ENCODE data around the gene TGFB2. TPM values are rescaled to one million over a fixed set of nuclear protein-coding genes. Genes with fewer than 3 reads are reported as not detected.

TGFB2 gene
- total and polyA plus RNA-seq, 2 experiments from 2014 or later, result 13.6 to 17.1 TPM

DNA sequence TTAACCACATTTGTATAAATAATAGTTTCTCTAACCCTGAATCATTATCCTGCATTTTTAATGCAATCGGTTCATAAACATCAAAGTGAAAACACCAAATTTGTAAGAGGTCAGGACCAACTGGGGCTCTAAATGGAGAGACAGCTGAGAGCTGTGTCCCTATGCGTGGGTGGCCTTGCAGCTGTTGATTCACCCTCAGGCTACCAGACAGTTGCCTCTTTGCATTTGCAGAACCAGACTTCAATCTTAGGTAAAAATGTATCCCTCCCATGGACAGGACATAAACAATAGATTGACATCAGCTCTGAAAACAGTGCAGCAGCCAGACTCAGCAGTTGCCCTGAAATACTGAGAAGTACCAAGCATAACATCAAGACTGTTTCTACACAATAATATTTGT, 8.8 kb upstream of the TGFB2 start:
- Histone ChIP-seq H3K4me1 (ENCODE audit: insufficient read depth) (peaks cover 8% of the 10 kb centered on the region), H4K20me1 (ENCODE audit: insufficient read depth, poor library complexity, severe bottlenecking) (no peaks in the 10 kb centered on the region), H3K4me2 (no peak overlapping the region), H3K9me2 (replicated peaks; ENCODE audit: insufficient read depth) (no peaks in the 10 kb centered on the region), H3K27me3 (no peaks in the 10 kb centered on the region), H3K4me3 (no peak overlapping the region), H3K9me3 (ENCODE audit: low read depth) (no peaks in the 10 kb centered on the region), H3K36me3 (replicated peaks; ENCODE audit: insufficient read depth, low read depth) (no peaks in the 10 kb centered on the region), H3K79me2 (no peaks in the 10 kb centered on the region), H3K27ac (no peak overlapping the region), H2AFZ (no peak overlapping the region)
- no peak for DNase-seq (ENCODE audit: low spot score)
- TF ChIP-seq EZH2 (IDR thresholded peaks at IDR 0.05; ENCODE audit: borderline replicate concordance) (no peak), EZH2phosphoT487 (IDR thresholded peaks at IDR 0.05; ENCODE audit: low read depth, severe bottlenecking, unreplicated experiment) (no peak)
- TF ChIP-seq, protein P1, sequence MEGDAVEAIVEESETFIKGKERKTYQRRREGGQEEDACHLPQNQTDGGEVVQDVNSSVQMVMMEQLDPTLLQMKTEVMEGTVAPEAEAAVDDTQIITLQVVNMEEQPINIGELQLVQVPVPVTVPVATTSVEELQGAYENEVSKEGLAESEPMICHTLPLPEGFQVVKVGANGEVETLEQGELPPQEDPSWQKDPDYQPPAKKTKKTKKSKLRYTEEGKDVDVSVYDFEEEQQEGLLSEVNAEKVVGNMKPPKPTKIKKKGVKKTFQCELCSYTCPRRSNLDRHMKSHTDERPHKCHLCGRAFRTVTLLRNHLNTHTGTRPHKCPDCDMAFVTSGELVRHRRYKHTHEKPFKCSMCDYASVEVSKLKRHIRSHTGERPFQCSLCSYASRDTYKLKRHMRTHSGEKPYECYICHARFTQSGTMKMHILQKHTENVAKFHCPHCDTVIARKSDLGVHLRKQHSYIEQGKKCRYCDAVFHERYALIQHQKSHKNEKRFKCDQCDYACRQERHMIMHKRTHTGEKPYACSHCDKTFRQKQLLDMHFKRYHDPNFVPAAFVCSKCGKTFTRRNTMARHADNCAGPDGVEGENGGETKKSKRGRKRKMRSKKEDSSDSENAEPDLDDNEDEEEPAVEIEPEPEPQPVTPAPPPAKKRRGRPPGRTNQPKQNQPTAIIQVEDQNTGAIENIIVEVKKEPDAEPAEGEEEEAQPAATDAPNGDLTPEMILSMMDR (IDR thresholded peaks at IDR 0.05; ENCODE audit: poor library complexity), result no peak
- 56% methylated on average over 2 of the region's 2 CpGs for WGBS (ENCODE audit: low lambda C conversion rate, missing lambda C conversion rate)

DNA sequence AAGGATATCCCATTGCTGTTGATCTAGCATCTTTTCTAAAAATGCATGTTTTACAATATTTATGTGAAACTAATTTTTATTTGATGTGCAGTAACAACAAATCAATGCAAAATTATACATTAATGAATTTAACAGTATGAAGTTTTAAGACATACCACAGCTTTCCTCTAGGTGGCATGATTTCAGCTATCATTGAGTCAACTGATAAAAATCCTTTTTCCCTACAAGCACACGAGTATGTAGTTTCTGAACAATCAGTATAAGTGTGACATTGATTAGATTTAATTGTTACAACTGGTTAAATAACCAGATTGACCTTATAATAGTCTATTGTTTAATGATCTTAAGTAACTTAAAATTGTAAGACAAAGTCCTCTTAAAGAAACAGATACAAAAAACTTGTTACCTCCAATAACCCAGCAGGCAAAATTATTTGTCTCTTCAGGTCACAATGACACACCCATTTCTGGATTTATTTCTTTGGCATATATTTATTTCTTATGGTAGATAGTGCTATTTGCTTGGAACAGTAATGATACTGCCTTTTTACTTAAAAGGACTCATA, 5.8 kb upstream of the TGFB2 start:
- H3K27me3 ChIP-seq, result no peaks in the 10 kb centered on the region
- DNase-seq (ENCODE audit: low spot score), result peak; percentile 51
- H3K36me3 ChIP-seq (replicated peaks; ENCODE audit: insufficient read depth, low read depth), result no peaks in the 10 kb centered on the region
- no peak overlapping the region for H3K4me2 ChIP-seq
- no peaks in the 10 kb centered on the region for H3K79me2 ChIP-seq
- H3K4me3 ChIP-seq, result no peak overlapping the region
- H3K27ac ChIP-seq, result no peak overlapping the region
- WGBS (ENCODE audit: low lambda C conversion rate, missing lambda C conversion rate), result 3% methylated on average over 1 of the region's 1 CpG
- H4K20me1 ChIP-seq (ENCODE audit: insufficient read depth, poor library complexity, severe bottlenecking), result no peaks in the 10 kb centered on the region
- no peaks in the 10 kb centered on the region for H3K9me3 ChIP-seq (ENCODE audit: low read depth)
- H3K4me1 ChIP-seq (ENCODE audit: insufficient read depth), result peaks cover 8% of the 10 kb centered on the region
- no peak for TF ChIP-seq EZH2 (IDR thresholded peaks at IDR 0.05; ENCODE audit: borderline replicate concordance)
- TF ChIP-seq, protein P1 (IDR thresholded peaks at IDR 0.05; ENCODE audit: poor library complexity), result peak; percentile 79
- no peak overlapping the region for H2AFZ ChIP-seq
- H3K9me2 ChIP-seq (replicated peaks; ENCODE audit: insufficient read depth), result no peaks in the 10 kb centered on the region

DNA sequence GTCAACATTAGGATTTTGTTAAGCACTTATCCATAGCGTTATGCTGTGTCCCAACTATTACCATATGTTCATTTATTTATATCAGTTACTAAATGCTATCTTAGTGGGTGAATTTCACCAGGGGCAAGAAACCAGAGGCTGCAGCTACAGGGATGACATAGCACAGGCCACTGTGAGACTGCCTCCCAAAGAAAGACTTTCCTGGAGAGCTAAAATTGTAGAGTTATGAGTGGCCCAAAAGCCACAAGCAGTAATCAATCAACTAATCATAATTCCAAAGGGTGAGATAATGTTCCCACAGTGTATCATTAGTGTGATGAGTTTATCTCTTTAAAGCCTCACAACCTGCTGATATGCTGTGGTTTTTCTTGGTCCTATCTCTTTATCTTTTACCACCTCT, 3.8 kb upstream of the TGFB2 start:
- Histone ChIP-seq H3K9me2 (replicated peaks; ENCODE audit: insufficient read depth) (no peaks in the 10 kb centered on the region), H3K4me3 (no peak overlapping the region), H4K20me1 (ENCODE audit: insufficient read depth, poor library complexity, severe bottlenecking) (no peaks in the 10 kb centered on the region), H3K27me3 (no peaks in the 10 kb centered on the region), H3K79me2 (peaks cover 3% of the 10 kb centered on the region), H2AFZ (no peak overlapping the region), H3K9me3 (ENCODE audit: low read depth) (no peaks in the 10 kb centered on the region), H3K4me2 (no peak overlapping the region), H3K27ac (no peak overlapping the region), H3K4me1 (ENCODE audit: insufficient read depth) (peaks cover 3% of the 10 kb centered on the region), H3K36me3 (replicated peaks; ENCODE audit: insufficient read depth, low read depth) (no peaks in the 10 kb centered on the region)
- DNase-seq (ENCODE audit: low spot score), result no peak
- 64% methylated on average over 1 of the region's 1 CpG for WGBS (ENCODE audit: low lambda C conversion rate, missing lambda C conversion rate)
- no peak for TF ChIP-seq EZH2 (IDR thresholded peaks at IDR 0.05; ENCODE audit: borderline replicate concordance)
- TF ChIP-seq, protein P1 (IDR thresholded peaks at IDR 0.05; ENCODE audit: poor library complexity), result no peak
- TF ChIP-seq EZH2phosphoT487 (IDR thresholded peaks at IDR 0.05; ENCODE audit: low read depth, severe bottlenecking, unreplicated experiment), result no peak

DNA sequence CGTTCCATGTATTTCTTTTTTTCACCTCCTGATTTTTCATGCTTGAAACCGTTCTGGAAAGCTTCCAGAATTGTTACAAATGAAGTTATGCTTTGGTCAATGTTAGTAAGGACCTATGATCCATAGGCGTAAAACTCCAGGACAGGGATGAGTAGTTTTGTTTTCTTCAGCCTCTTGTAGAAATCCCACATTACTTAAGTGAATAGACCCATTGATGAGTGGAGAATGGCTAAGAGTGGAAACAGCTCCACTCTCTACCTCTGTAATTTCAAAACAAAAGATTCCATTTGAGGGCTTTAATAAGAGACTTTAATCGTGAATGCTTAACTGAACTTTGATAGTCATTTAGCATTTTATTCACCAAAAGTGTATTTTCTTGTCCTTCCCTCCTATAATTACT, 3.0 kb upstream of the TGFB2 start:
- Histone ChIP-seq H3K9me2 (replicated peaks; ENCODE audit: insufficient read depth) (no peaks in the 10 kb centered on the region), H3K27ac (no peak overlapping the region), H2AFZ (no peak overlapping the region), H4K20me1 (ENCODE audit: insufficient read depth, poor library complexity, severe bottlenecking) (no peaks in the 10 kb centered on the region), H3K4me1 (ENCODE audit: insufficient read depth) (no peaks in the 10 kb centered on the region), H3K27me3 (no peaks in the 10 kb centered on the region), H3K4me3 (no peak overlapping the region), H3K9me3 (ENCODE audit: low read depth) (no peaks in the 10 kb centered on the region), H3K4me2 (no peak overlapping the region), H3K79me2 (peaks cover 3% of the 10 kb centered on the region), H3K36me3 (replicated peaks; ENCODE audit: insufficient read depth, low read depth) (no peaks in the 10 kb centered on the region)
- TF ChIP-seq, protein P1 (IDR thresholded peaks at IDR 0.05; ENCODE audit: poor library complexity), result no peak
- TF ChIP-seq EZH2 (IDR thresholded peaks at IDR 0.05; ENCODE audit: borderline replicate concordance) (no peak), EZH2phosphoT487 (IDR thresholded peaks at IDR 0.05; ENCODE audit: low read depth, severe bottlenecking, unreplicated experiment) (no peak)
- WGBS (ENCODE audit: low lambda C conversion rate, missing lambda C conversion rate), result 91% methylated on average over 4 of the region's 4 CpGs
- no peak for DNase-seq (ENCODE audit: low spot score)
